Measurements from ENCODE around the gene DNAJC25.

Gene DNAJC25

GRCh38 chr9:111637421-111637950 lies 6.4 kb downstream of the DNAJC25 start:
- no peaks in the 10 kb centered on the region for H3K27me3 Mint-ChIP-seq
- DNase-seq, result no peak
- no peak overlapping the region for H3K27ac Mint-ChIP-seq
- H3K9me3 Mint-ChIP-seq, result no peaks in the 10 kb centered on the region
- H3K4me3 Mint-ChIP-seq, result no peak overlapping the region
- peaks cover 37% of the 10 kb centered on the region for H3K4me1 Mint-ChIP-seq (ENCODE audit: low read depth)
- peaks cover 25% of the 10 kb centered on the region for H3K36me3 Mint-ChIP-seq (ENCODE audit: low read depth)

GRCh38 chr9:111644195-111644772 lies 13.2 kb downstream of the DNAJC25 start:
- no peak for DNase-seq
- Mint-ChIP-seq H3K36me3 (ENCODE audit: low read depth) (peaks cover 60% of the 10 kb centered on the region), H3K4me3 (no peak overlapping the region), H3K27me3 (no peaks in the 10 kb centered on the region), H3K27ac (no peak overlapping the region), H3K4me1 (ENCODE audit: low read depth) (no peaks in the 10 kb centered on the region), H3K9me3 (no peaks in the 10 kb centered on the region)

- no peaks in the 10 kb centered on the region for H3K4me1 Mint-ChIP-seq (ENCODE audit: low read depth)
- H3K9me3 Mint-ChIP-seq, result no peaks in the 10 kb centered on the region
- peaks cover 74% of the 10 kb centered on the region for H3K36me3 Mint-ChIP-seq (ENCODE audit: low read depth)
- no peaks in the 10 kb centered on the region for H3K27me3 Mint-ChIP-seq
- DNase-seq, result no peak
- H3K4me3 Mint-ChIP-seq, result no peak overlapping the region
- H3K27ac Mint-ChIP-seq, result no peak overlapping the region
Measured at GRCh38 chr9:111645806-111646205, 14.7 kb downstream of the DNAJC25 start.

GRCh38 chr9:111646417-111646816 lies 15.3 kb downstream of the DNAJC25 start:
- Mint-ChIP-seq H3K9me3 (no peaks in the 10 kb centered on the region), H3K27ac (no peak overlapping the region), H3K4me1 (ENCODE audit: low read depth) (no peaks in the 10 kb centered on the region), H3K36me3 (ENCODE audit: low read depth) (peaks cover 78% of the 10 kb centered on the region), H3K27me3 (no peaks in the 10 kb centered on the region), H3K4me3 (no peak overlapping the region)
- no peak for DNase-seq

DNA sequence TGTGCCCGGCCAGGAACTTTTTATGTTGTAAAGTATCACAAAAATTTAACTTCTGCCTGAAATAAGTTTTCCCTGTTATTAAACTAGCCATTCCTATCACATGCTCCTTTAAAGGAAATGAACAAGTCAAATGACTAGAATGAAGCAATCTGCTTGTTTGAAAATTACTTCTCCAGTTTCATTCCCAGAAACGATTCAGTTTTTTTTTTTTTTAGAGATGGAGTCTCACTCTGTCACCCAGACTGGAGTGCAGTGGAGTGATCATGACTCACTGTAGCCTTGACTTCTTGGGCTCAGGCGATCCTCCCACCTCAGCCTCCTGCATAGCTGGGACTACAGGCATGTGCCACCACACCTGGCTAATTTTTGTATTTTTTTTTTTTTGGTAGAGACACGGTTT lies 16.9 kb downstream of the DNAJC25 start:
- Mint-ChIP-seq H3K4me1 (ENCODE audit: low read depth) (no peaks in the 10 kb centered on the region), H3K27ac (no peak overlapping the region), H3K4me3 (no peak overlapping the region), H3K36me3 (ENCODE audit: low read depth) (peaks cover 75% of the 10 kb centered on the region), H3K9me3 (no peaks in the 10 kb centered on the region), H3K27me3 (no peaks in the 10 kb centered on the region)
- DNase-seq, result no peak

GRCh38 chr9:111649016-111649415 lies 17.9 kb downstream of the DNAJC25 start:
- H3K27ac Mint-ChIP-seq, result no peak overlapping the region
- no peaks in the 10 kb centered on the region for H3K4me1 Mint-ChIP-seq (ENCODE audit: low read depth)
- H3K36me3 Mint-ChIP-seq (ENCODE audit: low read depth), result peaks cover 75% of the 10 kb centered on the region
- no peaks in the 10 kb centered on the region for H3K9me3 Mint-ChIP-seq
- H3K27me3 Mint-ChIP-seq, result no peaks in the 10 kb centered on the region
- DNase-seq, result no peak
- no peak overlapping the region for H3K4me3 Mint-ChIP-seq

DNA sequence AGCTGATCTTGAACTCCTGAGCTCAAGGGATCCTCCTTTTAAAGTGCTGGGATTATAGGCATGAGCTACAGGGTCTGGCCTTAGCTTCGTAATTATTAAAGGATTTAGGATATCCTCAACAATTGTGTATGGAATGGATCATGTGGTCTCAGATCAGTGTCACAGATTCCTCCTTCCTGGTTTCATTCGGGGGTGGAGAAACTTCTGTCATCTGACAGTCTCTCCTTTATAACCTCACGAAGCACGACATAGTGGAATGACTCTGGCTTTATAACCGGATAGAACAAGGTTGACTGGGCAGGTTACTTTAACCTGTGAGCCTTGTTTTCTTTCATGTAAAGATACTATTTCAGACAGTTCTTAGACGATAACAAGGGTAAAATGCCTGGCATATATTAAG lies 25.9 kb downstream of the DNAJC25 start:
- no peaks in the 10 kb centered on the region for H3K9me3 Mint-ChIP-seq
- no peak overlapping the region for H3K27ac Mint-ChIP-seq
- H3K27me3 Mint-ChIP-seq, result no peaks in the 10 kb centered on the region
- peaks cover 9% of the 10 kb centered on the region for H3K4me1 Mint-ChIP-seq (ENCODE audit: low read depth)
- no peak for DNase-seq
- no peak overlapping the region for H3K4me3 Mint-ChIP-seq
- peaks cover 28% of the 10 kb centered on the region for H3K36me3 Mint-ChIP-seq (ENCODE audit: low read depth)

GRCh38 chr9:111658943-111659342 lies 27.8 kb downstream of the DNAJC25 start:
- peaks cover 24% of the 10 kb centered on the region for H3K4me1 Mint-ChIP-seq (ENCODE audit: low read depth)
- no peaks in the 10 kb centered on the region for H3K27me3 Mint-ChIP-seq
- no peak overlapping the region for H3K27ac Mint-ChIP-seq
- no peaks in the 10 kb centered on the region for H3K9me3 Mint-ChIP-seq
- H3K36me3 Mint-ChIP-seq (ENCODE audit: low read depth), result peaks cover 30% of the 10 kb centered on the region
- no peak overlapping the region for H3K4me3 Mint-ChIP-seq
- DNase-seq, result no peak

- no peaks in the 10 kb centered on the region for H3K9me3 Mint-ChIP-seq
- H3K4me3 Mint-ChIP-seq, result no peak overlapping the region
- no peaks in the 10 kb centered on the region for H3K27me3 Mint-ChIP-seq
- peaks cover 27% of the 10 kb centered on the region for H3K36me3 Mint-ChIP-seq (ENCODE audit: low read depth)
- peaks cover 26% of the 10 kb centered on the region for H3K4me1 Mint-ChIP-seq (ENCODE audit: low read depth)
- no peak overlapping the region for H3K27ac Mint-ChIP-seq
- DNase-seq, result no peak
Measured at GRCh38 chr9:111659691-111660090, 28.6 kb downstream of the DNAJC25 start.

DNA sequence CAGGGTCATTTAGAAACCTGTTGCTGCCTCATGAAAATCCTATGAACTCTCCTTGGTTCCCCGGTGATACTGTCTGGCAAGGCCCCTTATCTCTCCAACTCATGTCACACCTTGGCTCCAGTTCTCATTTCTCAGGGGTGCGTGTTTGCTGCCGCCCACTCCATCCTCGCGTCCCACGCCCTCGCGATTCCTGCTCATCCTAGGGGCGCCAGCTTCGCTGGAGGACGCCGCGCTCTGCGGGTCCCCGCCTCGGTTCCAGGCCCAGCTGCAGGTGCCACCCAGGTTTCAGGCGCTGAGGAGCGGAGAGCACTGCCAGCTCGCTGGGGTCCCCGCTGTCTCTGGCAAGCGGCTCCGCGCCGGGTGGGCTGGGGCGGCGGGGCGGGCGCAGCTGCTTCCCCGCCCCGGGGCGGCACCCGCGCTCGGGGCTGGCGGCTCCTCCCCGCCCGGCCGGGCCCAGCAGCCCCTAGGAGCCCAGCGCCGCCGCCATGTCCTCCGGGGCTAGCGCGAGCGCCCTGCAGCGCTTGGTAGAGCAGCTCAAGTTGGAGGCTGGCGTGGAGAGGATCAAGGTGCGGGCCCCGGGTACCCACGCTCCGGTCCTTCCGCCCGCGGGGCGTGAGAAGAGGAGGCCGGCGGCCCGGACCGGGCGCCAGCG lies 30.1 kb downstream of the DNAJC25 start, which contains the start of gene GNG10:
Gene GNG10 (plus strand): TSS at position 456 of the 652 bp plus-strand sequence. CDS start 30 bp downstream, at position 486.
- H3K27me3 Mint-ChIP-seq, result no peaks in the 10 kb centered on the region
- H3K27ac Mint-ChIP-seq, result peak within 1 kb of the TSS; percentile 96
- peak; percentile 86 for DNase-seq
- H3K36me3 Mint-ChIP-seq (ENCODE audit: low read depth), result peaks cover 29% of the 10 kb centered on the region
- peak within 1 kb of the TSS; percentile 93 for H3K4me3 Mint-ChIP-seq
- peaks cover 34% of the 10 kb centered on the region for H3K4me1 Mint-ChIP-seq (ENCODE audit: low read depth)
- H3K9me3 Mint-ChIP-seq, result no peaks in the 10 kb centered on the region

GRCh38 chr9:111661802-111662521 lies 30.8 kb downstream of the DNAJC25 start:
- Mint-ChIP-seq H3K36me3 (ENCODE audit: low read depth) (peaks cover 35% of the 10 kb centered on the region), H3K27ac (peak overlapping the region; percentile 96), H3K27me3 (no peaks in the 10 kb centered on the region), H3K4me3 (peak overlapping the region; percentile 93), H3K9me3 (no peaks in the 10 kb centered on the region), H3K4me1 (ENCODE audit: low read depth) (peaks cover 37% of the 10 kb centered on the region)
- DNase-seq, result peak; percentile 66

- Mint-ChIP-seq H3K27me3 (no peaks in the 10 kb centered on the region), H3K9me3 (no peaks in the 10 kb centered on the region), H3K27ac (peak overlapping the region; percentile 96), H3K36me3 (ENCODE audit: low read depth) (peaks cover 43% of the 10 kb centered on the region), H3K4me1 (ENCODE audit: low read depth) (peaks cover 37% of the 10 kb centered on the region), H3K4me3 (peak overlapping the region; percentile 93)
- no peak for DNase-seq
Measured at GRCh38 chr9:111662576-111663300, 31.6 kb downstream of the DNAJC25 start.

GRCh38 chr9:111663301-111663823 lies 32.2 kb downstream of the DNAJC25 start:
- DNase-seq, result no peak
- no peaks in the 10 kb centered on the region for H3K9me3 Mint-ChIP-seq
- H3K36me3 Mint-ChIP-seq (ENCODE audit: low read depth), result peaks cover 48% of the 10 kb centered on the region
- H3K27ac Mint-ChIP-seq, result peak overlapping the region; percentile 96
- peak overlapping the region; percentile 93 for H3K4me3 Mint-ChIP-seq
- H3K27me3 Mint-ChIP-seq, result no peaks in the 10 kb centered on the region
- H3K4me1 Mint-ChIP-seq (ENCODE audit: low read depth), result peaks cover 37% of the 10 kb centered on the region

GRCh38 chr9:111668026-111668573 lies 37.0 kb downstream of the DNAJC25 start:
- peaks cover 18% of the 10 kb centered on the region for H3K4me1 Mint-ChIP-seq (ENCODE audit: low read depth)
- no peak overlapping the region for H3K4me3 Mint-ChIP-seq
- no peaks in the 10 kb centered on the region for H3K27me3 Mint-ChIP-seq
- H3K36me3 Mint-ChIP-seq (ENCODE audit: low read depth), result peaks cover 67% of the 10 kb centered on the region
- DNase-seq, result no peak
- no peaks in the 10 kb centered on the region for H3K9me3 Mint-ChIP-seq
- H3K27ac Mint-ChIP-seq, result no peak overlapping the region

Data from activated T-cell treated with anti-CD3 and anti-CD28 coated beads, Interleukin-2, amount 50 U/mL, for 24 hours (primary cell).